GM18511 (cell line): ENCODE data around the gene KAT2B.

Experiments
- ATAC-seq: cut with Tn5 transposase; IDR thresholded peaks from one replicate; pipeline ENCODE4 v1.9.1; 2021; ENCODE audit warnings: mild to moderate bottlenecking, moderate library complexity; ENCODE audit not compliant: unreplicated experiment

KAT2B gene

DNA sequence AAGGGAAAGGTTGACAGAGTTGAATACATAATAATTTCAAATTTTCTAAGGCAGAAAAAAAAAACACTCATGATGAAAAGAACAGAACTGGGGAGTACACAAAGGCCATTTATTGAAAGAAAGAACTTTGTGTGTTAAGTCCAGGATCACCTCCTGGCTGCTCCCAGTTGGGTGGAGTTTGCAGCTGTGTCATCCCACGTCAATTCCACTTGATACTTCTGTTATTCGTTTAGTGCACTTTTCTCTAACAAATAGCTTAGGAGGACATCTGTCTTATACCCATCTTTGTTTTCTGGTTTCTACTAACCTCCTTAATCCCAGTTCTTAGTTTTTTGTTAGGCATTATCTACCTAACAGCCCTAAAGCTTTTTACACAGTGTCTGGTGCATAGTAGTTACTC, 101.1 kb downstream of the KAT2B start:
- ATAC-seq: no peak

- no peak for ATAC-seq
These were observed 101.6 kb downstream of the KAT2B start for GRCh38 chr3:20141851-20142250.

GRCh38 chr3:20142517-20142916, 102.3 kb downstream of the KAT2B start:
- no peak for ATAC-seq

DNA sequence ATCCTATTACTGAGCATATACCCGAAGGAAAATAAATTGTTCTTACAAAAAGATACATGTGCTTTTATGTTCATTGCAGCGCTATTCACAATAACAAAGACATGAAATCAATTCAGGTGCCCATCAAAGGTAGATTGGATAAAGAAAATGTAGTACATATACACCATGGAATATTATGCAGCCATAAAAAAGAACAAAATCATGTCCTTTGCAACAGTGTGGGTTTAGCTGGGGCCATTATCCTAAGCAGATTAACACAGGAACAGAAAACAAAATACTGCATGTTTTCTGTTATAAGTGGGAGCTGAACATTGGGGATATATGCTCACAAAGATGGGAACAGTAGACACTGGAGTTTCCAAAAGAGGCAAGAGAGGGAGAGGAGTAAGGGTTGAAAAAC, 103.3 kb downstream of the KAT2B start:
- ATAC-seq: no peak

DNA sequence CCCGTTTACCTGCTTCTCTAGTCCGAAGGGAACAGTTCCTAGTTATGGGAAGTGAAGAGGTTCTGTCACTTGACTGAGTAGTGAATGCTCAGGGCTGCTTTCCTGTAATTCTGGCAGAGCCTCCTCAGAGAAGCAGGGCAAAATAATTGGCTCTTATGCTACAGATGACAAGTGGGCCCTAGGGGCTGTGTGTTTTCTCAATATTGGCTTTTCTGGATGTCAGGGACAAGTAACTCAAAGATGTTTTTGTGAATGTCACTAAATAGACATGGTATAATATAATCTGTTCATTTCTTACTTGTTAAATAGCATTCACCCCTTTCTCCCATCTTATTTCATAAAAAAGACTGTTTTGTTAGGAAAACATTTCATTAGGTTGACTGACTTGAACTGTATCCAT, 105.6 kb downstream of the KAT2B start:
- no peak for ATAC-seq

- ATAC-seq: no peak
These were observed 106.1 kb downstream of the KAT2B start for GRCh38 chr3:20146301-20146700.

- ATAC-seq: no peak
These were observed 107.1 kb downstream of the KAT2B start for GRCh38 chr3:20147361-20147760.

GRCh38 chr3:20148466-20148865, 108.2 kb downstream of the KAT2B start:
- ATAC-seq: no peak

DNA sequence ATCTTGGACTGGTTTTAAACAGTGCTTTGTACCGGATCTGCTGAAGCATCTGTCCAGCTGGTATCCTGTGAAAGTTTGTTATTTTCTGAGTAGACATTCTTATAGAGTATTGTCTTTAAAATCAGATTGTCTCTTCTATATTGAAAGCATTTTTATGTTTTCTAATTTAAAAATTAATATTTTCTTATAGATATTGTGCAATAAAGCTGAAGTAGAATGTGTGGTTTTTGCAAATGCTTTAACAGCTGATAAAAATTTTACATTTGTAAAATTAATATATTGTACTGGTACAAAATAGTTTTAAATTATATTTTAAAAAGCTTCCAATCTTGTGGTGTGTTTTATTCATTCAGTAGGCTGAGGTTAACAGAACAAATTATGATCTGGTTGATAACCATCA, 113.8 kb downstream of the KAT2B start:
- no peak for ATAC-seq

DNA sequence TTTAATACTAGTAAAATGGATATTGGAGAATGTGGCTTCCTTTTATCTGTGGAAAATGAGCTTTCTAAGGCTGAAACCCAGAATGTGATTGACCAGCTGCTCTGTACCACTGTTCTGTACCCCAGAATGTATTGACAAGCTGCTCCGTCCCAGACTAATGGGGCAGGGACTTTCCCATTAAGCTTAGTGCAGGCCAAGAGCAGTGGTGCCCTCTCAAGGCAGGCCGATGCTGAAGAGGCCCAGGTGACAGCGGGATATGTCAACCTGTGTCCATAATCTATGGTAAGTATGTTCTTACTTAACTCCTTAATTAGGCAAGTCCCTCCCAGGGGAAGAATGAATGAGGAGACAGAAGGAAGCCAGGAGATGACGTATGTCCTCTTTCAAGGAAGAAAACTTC, 114.7 kb downstream of the KAT2B start:
- ATAC-seq: no peak

- no peak for ATAC-seq
These were observed 120.0 kb downstream of the KAT2B start for GRCh38 chr3:20160230-20160629.

GRCh38 chr3:20161714-20162113, 121.5 kb downstream of the KAT2B start:
- ATAC-seq: no peak

GRCh38 chr3:20173844-20174410, 133.7 kb downstream of the KAT2B start:
- no peak for ATAC-seq

GRCh38 chr3:20181276-20181675, 141.0 kb downstream of the KAT2B start:
- no peak for ATAC-seq

- no peak for ATAC-seq
These were observed 142.0 kb downstream of the KAT2B start for GRCh38 chr3:20182206-20182605.

DNA sequence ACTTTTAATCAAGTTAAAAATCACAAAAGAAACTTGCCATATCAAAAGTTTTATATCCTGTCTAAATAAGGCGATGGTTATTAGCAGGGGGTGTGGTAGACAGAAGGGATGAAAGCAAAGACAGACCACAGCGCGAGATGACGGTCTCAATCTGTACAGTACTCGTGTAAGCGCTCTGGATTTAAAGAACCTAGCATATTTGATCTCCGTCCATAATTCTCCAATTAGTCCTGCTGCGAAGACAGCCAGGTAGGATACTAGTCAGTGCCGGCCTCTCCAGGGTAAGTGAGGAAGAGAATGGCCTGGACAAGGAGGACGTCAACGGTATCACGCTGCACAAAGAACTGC, 145.1 kb downstream of the KAT2B start:
- ATAC-seq: peak; percentile 18

- ATAC-seq: peak; percentile 92
These were observed 145.7 kb downstream of the KAT2B start, which contains the start of gene SGO1 for GRCh38 chr3:20185679-20186599. Gene SGO1 (minus strand): TSS chr3:20186206. CDS start chr3:20184027, 2,179 bp downstream.

GRCh38 chr3:20186600-20187004, 146.4 kb downstream of the KAT2B start:
- ATAC-seq: peak; percentile 17

DNA sequence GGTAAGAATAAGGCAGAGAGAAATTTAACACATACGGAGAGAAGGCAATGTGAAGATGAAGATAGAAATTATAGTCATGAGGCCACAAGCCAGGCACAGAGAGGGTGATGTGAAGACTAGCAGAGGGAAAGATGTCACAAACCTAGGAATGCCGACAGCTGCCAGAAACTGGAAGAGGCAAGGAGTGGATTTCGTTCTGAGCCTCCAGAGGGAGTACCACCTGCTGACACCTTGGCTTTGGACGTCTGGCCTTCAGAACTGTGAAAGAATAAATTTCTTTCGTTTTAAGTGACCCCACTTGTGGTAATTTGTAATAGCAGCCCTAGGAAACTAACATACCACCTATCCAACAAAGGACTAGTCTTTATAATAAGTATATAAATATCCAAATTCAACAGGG, 150.7 kb downstream of the KAT2B start:
- no peak for ATAC-seq

GRCh38 chr3:20194793-20195460, 154.7 kb downstream of the KAT2B start:
- peak; percentile 47 for ATAC-seq

GRCh38 chr3:20197775-20198174, 157.5 kb downstream of the KAT2B start:
- ATAC-seq: no peak

DNA sequence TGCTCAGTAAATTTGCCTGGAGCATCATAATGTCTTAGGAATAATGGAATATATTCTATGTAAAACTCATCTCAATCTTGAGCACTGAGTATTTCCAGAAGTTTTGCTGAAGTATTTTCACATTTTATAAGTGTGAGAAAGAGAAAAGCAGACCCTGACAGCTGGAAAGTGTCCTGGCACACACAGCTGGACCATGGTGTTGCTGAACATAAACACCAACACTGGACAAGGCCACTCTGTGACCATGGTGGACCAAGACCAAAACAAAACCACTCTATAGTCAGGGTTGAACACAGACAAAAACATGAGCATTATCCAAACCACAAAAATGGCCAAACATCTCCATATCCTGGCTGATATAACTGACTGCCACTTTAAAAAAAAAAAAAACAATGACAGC, 160.9 kb downstream of the KAT2B start:
- ATAC-seq: no peak
